Amygdala (tissue), 56 donors: ENCODE measurements around the gene KCNG2.
"Not testable (repeated sequence)": the region's sequence is repeated elsewhere in the genome, so short reads cannot be mapped to it uniquely, and the experiment has no call there.

Experiments used
- DNase-seq, 56 donors: peaks; one replicate each; lab custom pipeline; 2025; lab: John Stamatoyannopoulos, UW

The KCNG2 gene

DNA sequence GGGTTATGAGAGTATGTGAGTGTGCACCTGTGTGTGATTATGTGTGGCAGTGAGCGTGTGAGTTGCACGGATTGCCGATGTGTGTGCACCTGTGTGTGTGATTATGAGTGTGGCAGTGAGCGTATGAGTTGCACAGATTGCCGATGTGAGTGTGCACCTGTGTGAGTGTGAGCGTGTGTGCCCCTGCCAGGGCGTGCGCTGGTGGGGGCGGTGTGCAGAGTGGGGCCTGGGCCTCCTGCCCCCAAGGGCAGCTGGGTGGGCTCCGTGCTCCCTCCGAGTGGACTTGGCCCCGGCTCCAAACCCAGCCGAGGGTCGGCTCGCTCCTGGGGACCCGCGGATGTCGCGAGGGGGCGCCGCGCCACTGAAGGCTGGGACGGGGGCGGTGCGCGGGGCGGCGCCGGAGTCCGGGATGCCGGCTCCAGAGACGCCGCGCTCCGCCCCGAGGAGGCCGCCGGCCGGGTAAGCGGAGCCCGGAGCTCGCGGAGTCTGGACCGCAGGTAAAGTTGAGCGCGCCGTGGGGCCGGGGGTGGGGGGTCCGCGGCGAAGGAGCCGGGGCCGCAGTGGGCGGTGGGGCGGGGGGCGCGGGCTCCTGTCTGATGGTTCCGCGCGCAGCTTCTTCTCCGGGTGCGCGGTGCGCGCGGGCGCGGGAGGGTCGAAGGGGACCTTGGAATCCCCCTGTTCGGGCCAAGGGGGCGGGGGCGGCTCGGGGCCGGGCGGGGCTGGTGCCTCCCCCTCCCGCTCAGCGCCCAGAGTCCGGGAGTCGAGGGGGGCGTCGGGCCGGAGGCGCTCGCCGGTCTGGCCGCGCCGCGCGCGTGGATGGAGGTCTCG, at the start of gene KCNG2:
Gene KCNG2, plus strand, starts transcription at position 421 of the 828 bp plus-strand sequence. CDS start 65,730 bp downstream, outside the sequence.
- DNase-seq, result peak in 2 of 56 donors; percentile 38 to 50

DNA sequence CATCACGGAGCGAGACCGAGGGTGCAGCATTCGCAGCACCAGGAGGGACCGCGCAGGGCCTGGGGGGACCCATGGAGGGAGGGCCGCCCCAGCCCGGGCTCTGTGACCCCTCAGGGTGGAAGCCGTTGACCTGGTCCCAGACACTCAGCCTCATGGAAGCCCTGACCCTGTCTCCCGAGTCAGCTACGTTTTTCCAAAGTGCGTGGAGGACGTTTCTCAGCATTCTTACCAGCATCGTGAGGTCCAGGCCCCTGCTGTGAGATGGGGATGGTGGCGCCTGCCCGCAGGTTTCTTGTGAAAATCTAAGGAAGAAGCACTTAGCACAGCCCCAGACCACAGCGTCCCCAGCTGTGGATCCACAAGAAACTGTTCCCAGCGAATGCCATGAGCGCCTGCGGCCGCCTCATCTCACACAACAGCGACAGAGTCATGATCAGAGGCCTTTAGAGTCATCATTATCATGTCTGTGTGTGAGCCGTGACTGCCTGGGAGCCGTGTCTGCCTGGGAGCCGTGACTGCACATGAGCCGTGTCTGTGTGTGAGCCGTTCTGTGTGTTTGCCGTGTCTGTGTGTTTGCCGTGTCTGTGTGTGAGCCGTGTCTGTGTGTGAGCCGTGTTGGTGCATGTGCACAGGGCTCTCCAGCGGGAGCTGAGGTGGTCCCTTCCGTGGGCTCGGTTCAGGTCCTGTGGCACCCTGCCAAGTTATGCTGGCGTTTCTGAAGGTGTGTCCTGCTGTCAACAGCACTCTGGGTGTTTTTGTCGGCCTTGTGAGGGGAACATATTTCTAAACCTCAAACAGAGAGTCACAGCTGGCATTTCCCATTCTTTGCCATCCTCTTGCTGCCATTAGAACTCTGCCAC, 49.2 kb upstream of the KCNG2 start:
- DNase-seq, result no peak

DNA sequence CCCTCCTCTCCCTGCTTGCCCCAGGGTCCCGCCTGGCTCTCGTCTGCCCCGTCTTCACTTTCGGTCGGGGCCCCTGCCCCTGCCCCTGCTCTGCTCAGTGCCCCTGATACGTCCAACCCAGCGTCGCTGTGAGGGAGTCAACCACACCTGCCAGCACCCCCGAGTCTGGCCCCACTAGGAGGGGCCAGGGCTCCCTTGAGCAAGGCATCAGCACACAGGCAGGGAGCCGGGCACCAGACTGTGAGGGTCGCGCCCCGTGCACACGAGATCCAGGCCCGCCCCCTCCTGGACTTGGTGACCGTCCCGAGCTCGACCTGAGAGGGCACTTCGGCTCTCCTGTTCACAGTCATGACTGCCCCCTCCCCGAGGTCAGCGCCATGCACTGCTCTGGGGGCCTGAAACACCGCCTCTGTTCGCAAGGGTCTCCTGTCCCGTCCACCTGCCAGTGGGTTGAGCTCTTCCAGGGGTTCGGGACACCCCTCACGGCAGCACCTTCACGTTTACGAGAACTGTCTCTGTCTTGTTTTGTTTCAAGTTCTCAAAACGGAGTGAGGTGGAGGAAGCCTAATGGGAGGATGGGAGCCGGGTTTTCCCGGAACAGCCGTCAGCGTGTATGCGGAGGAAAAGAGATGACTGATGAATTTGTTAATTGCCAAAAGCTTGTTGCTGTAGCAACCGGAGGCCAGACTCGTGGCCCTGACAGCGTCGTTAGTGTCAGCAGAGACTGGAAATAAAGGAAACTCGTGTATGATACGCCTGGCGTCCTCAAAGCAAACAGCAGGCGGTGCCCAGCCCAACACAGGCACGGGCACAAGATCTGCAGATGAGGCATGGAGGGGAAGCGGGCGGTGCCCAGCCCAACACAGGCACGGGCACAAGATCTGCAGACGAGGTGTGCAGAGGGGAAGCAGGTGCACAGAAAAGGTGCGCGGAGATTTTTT, 48.2 kb upstream of the KCNG2 start:
- DNase-seq, result peak in 27 of 56 donors; percentile 11 to 74 (median 43)

GRCh38 chr18:79750980-79751571, 46.7 kb upstream of the KCNG2 start:
- DNase-seq, result peak in 14 of 56 donors; percentile 14 to 64 (median 34)

- DNase-seq, result not testable (repeated sequence)
Measured at GRCh38 chr18:79751918-79752578, 45.7 kb upstream of the KCNG2 start.

DNA sequence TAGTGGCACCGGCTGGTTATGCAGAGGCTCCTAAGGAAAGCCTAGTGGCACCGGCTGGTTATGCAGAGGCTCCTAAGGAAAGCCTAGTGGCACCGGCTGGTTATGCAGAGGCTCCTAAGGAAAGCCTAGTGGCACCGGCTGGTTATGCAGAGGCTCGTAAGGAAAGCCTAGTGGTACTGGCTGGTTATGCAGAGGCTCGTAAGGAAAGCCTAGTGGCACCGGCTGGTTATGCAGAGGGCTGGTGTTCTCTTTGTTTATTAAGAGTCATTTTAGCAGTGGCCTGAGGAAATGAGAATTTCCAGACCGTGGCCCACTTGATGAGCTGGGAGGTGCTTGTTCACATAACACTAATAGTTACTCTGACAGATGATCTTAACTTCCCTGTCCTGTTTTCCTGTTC, 44.8 kb upstream of the KCNG2 start:
- DNase-seq, result not testable (repeated sequence)

DNA sequence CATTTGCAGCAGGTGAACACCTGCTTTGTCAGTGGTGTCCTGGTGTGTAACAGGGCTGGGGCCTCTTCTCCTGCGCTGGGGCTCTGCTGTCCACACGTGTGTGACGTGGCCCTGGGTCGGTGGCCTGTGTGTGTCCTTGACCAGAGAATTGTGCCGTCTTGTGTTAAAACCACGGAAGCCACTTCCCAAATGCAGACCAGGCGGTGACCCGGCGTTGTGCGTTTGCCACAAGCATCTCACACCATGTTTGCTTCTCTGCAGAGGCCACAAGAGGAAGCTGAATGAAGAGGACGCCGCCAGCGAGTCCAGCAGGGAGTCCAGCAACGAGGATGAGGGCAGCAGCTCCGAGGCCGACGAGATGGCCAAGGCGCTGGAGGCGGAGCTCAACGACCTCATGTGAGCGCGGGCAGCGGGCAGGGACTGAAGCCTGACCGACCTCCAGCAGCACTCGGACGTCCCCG, 44.3 kb upstream of the KCNG2 start:
- DNase-seq, result no peak

DNA sequence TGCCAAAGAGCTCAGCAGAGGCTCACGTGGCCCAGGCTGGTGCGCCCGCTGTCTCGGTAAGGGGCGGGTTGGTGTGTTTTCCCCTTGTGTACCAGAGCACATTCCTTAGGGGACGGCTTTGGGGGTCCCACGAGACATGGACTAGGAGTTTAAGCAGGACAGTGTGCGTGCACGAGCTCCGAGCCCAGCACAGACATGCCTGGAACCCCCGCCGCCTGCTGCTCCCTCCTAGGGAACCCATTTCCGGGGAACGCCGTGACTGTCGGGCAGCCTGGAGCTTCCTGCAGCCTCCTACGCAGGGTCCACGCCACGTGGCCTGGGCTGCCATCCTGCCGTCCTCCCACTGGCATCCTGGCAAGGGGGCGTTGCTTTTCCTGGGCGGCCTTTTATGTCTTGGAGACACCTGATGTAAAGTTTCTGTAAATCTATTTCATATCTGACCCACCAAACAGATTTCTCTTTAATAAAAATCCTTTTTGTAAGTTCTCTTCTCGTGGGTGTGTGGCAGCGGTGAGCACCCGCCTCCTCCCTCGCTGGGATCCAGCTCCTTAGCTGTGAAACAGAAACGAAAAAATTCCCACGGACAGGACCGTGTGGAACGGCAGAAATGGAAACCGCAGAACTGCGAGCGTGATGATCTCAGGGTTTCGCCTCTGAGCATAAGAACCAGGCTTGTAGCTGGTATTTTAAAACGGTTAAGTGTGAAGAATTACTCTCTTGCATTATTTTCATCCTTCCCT, 43.5 kb upstream of the KCNG2 start:
- peak in 2 of 56 donors; percentile 22 to 27 for DNase-seq

DNA sequence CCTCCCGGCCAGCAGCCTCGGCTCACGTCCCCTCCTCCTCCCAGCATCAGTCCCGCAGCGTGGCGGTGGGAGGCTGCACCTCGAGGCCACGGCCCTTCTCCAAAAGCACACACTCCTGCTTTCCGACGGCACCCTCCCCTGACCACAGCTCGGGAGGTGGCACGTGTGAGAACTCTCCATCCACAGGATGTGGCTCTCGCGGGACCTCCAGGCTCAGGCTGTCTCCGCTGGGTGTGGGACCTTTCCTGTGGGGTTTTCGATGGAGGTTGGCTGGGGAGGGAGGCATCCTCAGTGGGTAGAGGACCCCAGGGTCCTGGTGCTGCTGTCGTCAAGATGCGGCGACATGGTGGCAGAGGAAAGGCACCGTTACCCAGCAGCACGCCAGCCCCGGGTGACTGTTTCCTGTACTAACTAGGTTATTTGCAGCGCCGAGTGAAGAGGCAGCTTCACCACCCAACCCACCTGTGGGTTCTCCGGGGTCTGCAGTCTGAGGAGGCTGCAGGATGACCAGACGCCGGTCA, 42.8 kb upstream of the KCNG2 start:
- DNase-seq, result no peak

DNA sequence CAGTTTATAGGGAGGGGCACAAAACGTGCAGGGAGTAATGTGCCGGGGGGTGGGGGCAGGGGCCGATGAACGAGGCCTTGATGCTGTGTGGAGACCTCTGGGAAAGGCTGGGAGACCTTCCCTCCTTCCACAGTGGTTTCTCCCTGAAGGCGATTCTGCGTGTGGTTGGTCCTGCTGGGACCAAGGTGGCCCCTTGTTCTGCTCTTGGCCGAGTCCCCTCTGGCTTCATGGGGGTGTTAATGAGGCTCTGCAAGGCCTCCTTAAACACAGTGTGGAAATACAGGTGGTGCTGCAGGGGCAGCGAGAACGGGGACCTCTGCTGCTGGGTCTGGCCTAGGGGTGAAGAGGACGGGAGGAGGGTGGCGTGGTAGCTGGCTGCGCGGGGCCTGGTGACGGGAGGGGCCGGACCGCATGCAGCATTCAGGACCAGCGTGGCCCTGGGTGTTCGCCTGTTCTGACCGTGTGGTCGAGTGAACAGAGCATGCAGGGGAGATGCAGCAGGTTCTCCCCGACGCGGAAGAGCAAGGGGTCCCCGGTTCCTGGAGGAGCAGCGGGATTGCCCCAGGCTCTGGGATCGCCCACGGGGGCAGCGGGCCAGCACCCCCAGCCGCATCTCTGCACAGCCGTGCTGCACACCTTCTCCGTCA, 42.1 kb upstream of the KCNG2 start:
- DNase-seq, result no peak

GRCh38 chr18:79756143-79756500, 41.6 kb upstream of the KCNG2 start:
- no peak for DNase-seq

- no peak for DNase-seq
Measured at GRCh38 chr18:79756826-79757225, 40.9 kb upstream of the KCNG2 start.

- DNase-seq, result no peak
Measured at GRCh38 chr18:79760348-79760747, 37.4 kb upstream of the KCNG2 start.

GRCh38 chr18:79760881-79761280, 36.9 kb upstream of the KCNG2 start:
- no peak for DNase-seq

DNA sequence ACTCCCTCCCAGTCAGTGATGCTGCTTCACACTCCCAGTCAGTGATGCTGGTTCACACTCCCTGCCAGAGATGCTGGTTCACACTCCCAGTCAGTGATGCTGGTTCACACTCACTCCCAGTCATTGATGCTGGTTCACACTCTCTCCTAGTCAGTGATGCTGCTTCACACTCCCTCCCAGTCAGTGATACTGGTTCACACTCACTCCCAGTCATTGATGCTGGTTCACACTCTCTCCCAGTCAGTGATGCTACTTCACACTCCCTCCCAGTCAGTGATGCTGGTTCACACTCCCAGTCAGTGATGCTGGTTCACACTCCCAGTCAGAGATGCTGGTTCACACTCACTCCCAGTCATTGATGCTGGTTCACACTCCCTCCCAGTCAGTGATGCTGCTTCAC, 34.3 kb upstream of the KCNG2 start:
- no peak for DNase-seq

DNA sequence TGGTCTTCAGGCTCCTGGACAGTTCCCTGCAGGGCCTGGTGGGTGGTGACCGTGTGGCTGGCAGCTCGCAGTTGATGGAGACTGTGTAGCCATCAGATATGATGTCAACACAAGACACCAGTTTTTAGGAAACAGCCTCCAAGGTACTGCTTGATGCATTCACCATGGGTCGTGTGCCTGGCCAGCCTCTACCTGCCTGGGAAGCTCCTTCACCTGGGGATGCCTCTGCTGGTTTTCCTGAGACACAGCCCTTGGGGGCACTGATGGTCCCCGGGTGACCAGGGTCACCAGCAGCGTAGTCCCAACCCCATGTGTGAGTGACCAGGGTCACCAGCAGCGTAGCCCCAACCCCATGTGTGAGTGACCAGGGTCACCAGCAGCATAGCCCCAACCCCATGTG, 33.6 kb upstream of the KCNG2 start:
- DNase-seq, result no peak

GRCh38 chr18:79765491-79766245, 32.1 kb upstream of the KCNG2 start:
- DNase-seq, result no peak
